Measurements from ENCODE around the gene ATXN7L2.

ATXN7L2 gene

GRCh38 chr1:109498161-109498801 is 14.6 kb downstream of the ATXN7L2 start:
- no peak for DNase-seq (ENCODE audit: low read depth in 2 of 2)

GRCh38 chr1:109499081-109499480 is 15.4 kb downstream of the ATXN7L2 start:
- no peak for DNase-seq (ENCODE audit: low read depth in 2 of 2)

- no peak for DNase-seq (ENCODE audit: low read depth in 2 of 2)
Measured at GRCh38 chr1:109499661-109500536, 16.2 kb downstream of the ATXN7L2 start.

- peak in 1 of 2 experiments; percentile 36 for DNase-seq (ENCODE audit: low read depth in 2 of 2)
Measured at GRCh38 chr1:109500941-109501381, 17.3 kb downstream of the ATXN7L2 start.

- no peak for DNase-seq (ENCODE audit: low read depth in 2 of 2)
Measured at GRCh38 chr1:109501644-109502363, 18.1 kb downstream of the ATXN7L2 start.

GRCh38 chr1:109502364-109502851 is 18.7 kb downstream of the ATXN7L2 start:
- no peak for DNase-seq (ENCODE audit: low read depth in 2 of 2)

- DNase-seq (ENCODE audit: low read depth in 2 of 2): no peak
Measured at GRCh38 chr1:109503935-109504334, 20.2 kb downstream of the ATXN7L2 start.

- no peak for DNase-seq (ENCODE audit: low read depth in 2 of 2)
Measured at GRCh38 chr1:109504974-109505373, 21.3 kb downstream of the ATXN7L2 start.

GRCh38 chr1:109508001-109508872 is 24.5 kb downstream of the ATXN7L2 start:
- DNase-seq (ENCODE audit: low read depth in 2 of 2): no peak

GRCh38 chr1:109508873-109509175 is 25.1 kb downstream of the ATXN7L2 start:
- no peak for DNase-seq (ENCODE audit: low read depth in 2 of 2)

GRCh38 chr1:109509176-109510134 is 25.8 kb downstream of the ATXN7L2 start, which contains the start of gene AMIGO1:
Gene AMIGO1, minus strand, starts transcription at chr1:109509727. Its CDS starts 815 bp downstream, at chr1:109508912.
- DNase-seq (ENCODE audit: low read depth in 2 of 2): no peak

GRCh38 chr1:109513110-109513710 is 29.5 kb downstream of the ATXN7L2 start:
- no peak for DNase-seq (ENCODE audit: low read depth in 2 of 2)

- no peak for DNase-seq (ENCODE audit: low read depth in 2 of 2)
Measured at GRCh38 chr1:109514846-109515245, 31.1 kb downstream of the ATXN7L2 start.

GRCh38 chr1:109516872-109517271 is 33.2 kb downstream of the ATXN7L2 start:
- DNase-seq (ENCODE audit: low read depth in 2 of 2): peak in 1 of 2 experiments; percentile 31

GRCh38 chr1:109517337-109517736 is 33.6 kb downstream of the ATXN7L2 start:
- no peak for DNase-seq (ENCODE audit: low read depth in 2 of 2)

GRCh38 chr1:109521002-109521951 is 37.6 kb downstream of the ATXN7L2 start:
- DNase-seq (ENCODE audit: low read depth in 2 of 2): no peak

- DNase-seq (ENCODE audit: low read depth in 2 of 2): no peak
Measured at GRCh38 chr1:109522026-109522425, 38.3 kb downstream of the ATXN7L2 start.

GRCh38 chr1:109523706-109524105 is 40.0 kb downstream of the ATXN7L2 start:
- DNase-seq (ENCODE audit: low read depth in 2 of 2): no peak

Data from fibroblast of skin of left quadriceps (primary cell).